ENCODE results near the gene GALK2. TPM values are rescaled to one million over a fixed set of nuclear protein-coding genes. Genes with fewer than 3 reads are reported as not detected.

The GALK2 gene
- total RNA-seq, 1 donor from 2014 or later, result 28.6 TPM

DNA sequence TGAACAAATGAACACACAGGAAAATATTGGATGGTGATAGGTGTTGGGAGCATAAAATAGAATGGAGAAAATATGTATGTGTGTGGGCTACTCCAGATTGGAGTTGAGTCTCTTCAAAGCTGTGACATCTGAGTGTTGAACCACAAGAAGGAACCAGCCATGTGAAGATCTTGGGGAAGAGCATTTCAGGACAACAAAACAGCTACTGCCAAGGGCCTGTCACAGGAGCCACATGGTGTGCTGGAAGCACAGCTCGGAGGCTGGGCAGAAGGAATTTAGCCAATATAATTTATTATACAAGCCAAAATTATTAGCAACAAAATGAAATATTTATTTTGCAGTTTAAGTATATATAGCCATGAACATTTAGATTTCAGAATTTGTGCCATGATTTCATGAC lies 144.7 kb downstream of the GALK2 start:
- H3K4me3 ChIP-seq (ENCODE audit: low read depth, low read length), result no peak overlapping the region
- no peak for TF ChIP-seq CTCF (IDR thresholded peaks at IDR 0.05; ENCODE audit: insufficient read depth, low read length, poor library complexity, severe bottlenecking)
- no peaks in the 10 kb centered on the region for H3K36me3 ChIP-seq (ENCODE audit: control insufficient read depth, insufficient read depth, low read length)
- no peak for DNase-seq (ENCODE audit: low read depth)
- H3K27me3 ChIP-seq (ENCODE audit: control insufficient read depth, insufficient read depth, low read length), result no peaks in the 10 kb centered on the region

- H3K36me3 ChIP-seq (ENCODE audit: control insufficient read depth, insufficient read depth, low read length), result no peaks in the 10 kb centered on the region
- DNase-seq (ENCODE audit: low read depth), result no peak
- no peak for TF ChIP-seq CTCF (IDR thresholded peaks at IDR 0.05; ENCODE audit: insufficient read depth, low read length, poor library complexity, severe bottlenecking)
- no peak overlapping the region for H3K4me3 ChIP-seq (ENCODE audit: low read depth, low read length)
- no peaks in the 10 kb centered on the region for H3K27me3 ChIP-seq (ENCODE audit: control insufficient read depth, insufficient read depth, low read length)
These were observed 145.4 kb downstream of the GALK2 start for GRCh38 chr15:49315391-49315823.

- DNase-seq (ENCODE audit: low read depth), result no peak
- no peaks in the 10 kb centered on the region for H3K36me3 ChIP-seq (ENCODE audit: control insufficient read depth, insufficient read depth, low read length)
- no peaks in the 10 kb centered on the region for H3K27me3 ChIP-seq (ENCODE audit: control insufficient read depth, insufficient read depth, low read length)
- H3K4me3 ChIP-seq (ENCODE audit: low read depth, low read length), result no peak overlapping the region
- no peak for TF ChIP-seq CTCF (IDR thresholded peaks at IDR 0.05; ENCODE audit: insufficient read depth, low read length, poor library complexity, severe bottlenecking)
These were observed 150.3 kb downstream of the GALK2 start for GRCh38 chr15:49320351-49320750.

GRCh38 chr15:49323207-49323606 lies 153.2 kb downstream of the GALK2 start:
- H3K27me3 ChIP-seq (ENCODE audit: control insufficient read depth, insufficient read depth, low read length), result no peaks in the 10 kb centered on the region
- TF ChIP-seq CTCF (IDR thresholded peaks at IDR 0.05; ENCODE audit: insufficient read depth, low read length, poor library complexity, severe bottlenecking), result no peak
- no peaks in the 10 kb centered on the region for H3K36me3 ChIP-seq (ENCODE audit: control insufficient read depth, insufficient read depth, low read length)
- no peak overlapping the region for H3K4me3 ChIP-seq (ENCODE audit: low read depth, low read length)
- no peak for DNase-seq (ENCODE audit: low read depth)

DNA sequence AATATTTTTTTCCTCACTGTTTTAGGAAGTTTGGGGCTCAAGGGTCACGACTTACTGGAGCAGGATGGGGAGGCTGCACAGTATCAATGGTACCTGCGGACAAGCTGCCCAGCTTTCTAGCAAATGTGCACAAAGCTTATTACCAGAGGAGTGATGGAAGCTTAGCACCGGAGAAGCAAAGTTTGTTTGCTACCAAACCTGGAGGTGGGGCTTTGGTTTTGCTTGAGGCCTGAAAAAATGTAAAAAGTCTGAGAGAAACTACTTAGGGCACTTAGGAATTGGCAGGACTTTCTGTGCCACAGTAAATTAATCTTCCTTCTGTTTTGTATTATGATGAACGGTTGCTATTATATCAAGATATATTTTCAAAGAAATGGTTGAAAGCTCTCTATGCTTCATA lies 157.9 kb downstream of the GALK2 start:
- no peak for TF ChIP-seq CTCF (IDR thresholded peaks at IDR 0.05; ENCODE audit: insufficient read depth, low read length, poor library complexity, severe bottlenecking)
- Histone ChIP-seq H3K4me3 (ENCODE audit: low read depth, low read length) (no peak overlapping the region), H3K36me3 (ENCODE audit: control insufficient read depth, insufficient read depth, low read length) (no peaks in the 10 kb centered on the region), H3K27me3 (ENCODE audit: control insufficient read depth, insufficient read depth, low read length) (no peaks in the 10 kb centered on the region)
- no peak for DNase-seq (ENCODE audit: low read depth)

- DNase-seq (ENCODE audit: low read depth), result no peak
- no peak for TF ChIP-seq CTCF (IDR thresholded peaks at IDR 0.05; ENCODE audit: insufficient read depth, low read length, poor library complexity, severe bottlenecking)
- no peaks in the 10 kb centered on the region for H3K36me3 ChIP-seq (ENCODE audit: control insufficient read depth, insufficient read depth, low read length)
- no peaks in the 10 kb centered on the region for H3K27me3 ChIP-seq (ENCODE audit: control insufficient read depth, insufficient read depth, low read length)
- H3K4me3 ChIP-seq (ENCODE audit: low read depth, low read length), result no peak overlapping the region
These were observed 158.9 kb downstream of the GALK2 start for GRCh38 chr15:49328941-49329340.
